Psoas muscle (tissue), 8 donors: ENCODE results near the gene RPS6KL1. TPM values are rescaled to one million over a fixed set of nuclear protein-coding genes. Genes with fewer than 3 reads are reported as not detected.
A peak's percentile ranks its signal among the peaks of the same experiment; 100 is the strongest.

Experiments used
- ATAC-seq, 4 donors: fragments of 200-7000 bp; cut with Tn5 transposase; one replicate each; pipeline ENCODE4 v1.9.1; 2020; ENCODE audit warnings: moderate library complexity in 3 of 4, mild to moderate bottlenecking in 2 of 4
- DNase-seq, 2 donors: peaks; one replicate each; pipeline ENCODE4 v3.0.0-alpha.2; 2020
- H3K27ac ChIP-seq: fragments of 200-600 bp; one replicate; pipeline ENCODE4 v1.8.0; 2022
- H3K27me3 ChIP-seq, 3 donors: fragments of 200-600 bp in 1 of 3; one replicate each; pipeline versions ENCODE4 v1.6.1 to v1.8.0; 2013 to 2022; ENCODE audit warnings: low read length in 2 of 3, mild to moderate bottlenecking in 2 of 3, moderate library complexity in 1 of 3; ENCODE audit not compliant: insufficient read depth in 3 of 3
- H3K36me3 ChIP-seq, 2 donors: fragments of 200-600 bp in 1 of 2; one replicate each; pipeline versions ENCODE4 v1.6.1 to v1.8.0; 2013 to 2022; ENCODE audit warnings: low read depth in 1 of 2, mild to moderate bottlenecking in 1 of 2, moderate library complexity in 1 of 2; ENCODE audit not compliant: insufficient read depth in 1 of 2
- H3K4me1 ChIP-seq: fragments of 200-600 bp; one replicate; pipeline ENCODE4 v1.8.0; 2022
- H3K4me3 ChIP-seq: fragments of 200-600 bp; one replicate; pipeline ENCODE4 v1.8.0; 2022; ENCODE audit warnings: mild to moderate bottlenecking
- H3K9me3 ChIP-seq: fragments of 200-600 bp; one replicate; pipeline ENCODE4 v1.8.0; 2022
- WGBS, 3 donors: extraction: QIAGEN DNeasy Blood & Tissue Kit; methylation state at CpG; one replicate each; pipeline versions ENCODE4 v1.1.6 to v1.1.7; 2013; 5-methylcytosine and 5-hydroxymethylcytosine counted together
- intact Hi-C, 2 donors: fragments of 100-400 bp; cut with DNase I; formaldehyde crosslinking; loops; one replicate each; pipeline versions ENCODE4 v1.11.0 to v1.14.2; 2022
- polyA plus RNA-seq, 3 donors: library from polyadenylated mRNA; stranded (reverse); fragments of 200-250 nt; gene quantifications; one replicate each; pipeline ENCODE4 v1.2.3, GENCODE V29; 2013
- total RNA-seq, 4 donors: library from RNA; stranded (reverse); fragmentation: NEBNext Ultra II Directional in 2 of 4; extraction: Animal tissue kit (Norgen Biotek cat#: 25700) in 2 of 4; gene quantifications; one replicate each; pipeline versions ENCODE4 v1.2.1 to v1.2.4, GENCODE V29; 2021 to 2023
- TF ChIP-seq, protein P1 (sequence below): fragments of 200-600 bp; IDR thresholded peaks from one replicate; pipeline ENCODE4 v1.8.0; 2022; ENCODE audit warnings: antibody characterized with exemption
- donor health status: healthy with polysubstance abuse.
- donor health status: DM: no; HTN: no; CAD: no; lungs with moderate emphysema.
- donor health status: Bipolar disorder and iron deficiency.
- donor health status: healthy.
- donor health status: DM: yes; HTN: yes; CAD: no.
- donor health status: DM: no; HTN: no; CAD: no.
- donor health status: DM: no; HTN: no; CAD: no.
- donor health status: DM: yes; HTN: yes; CAD: no.

RPS6KL1 gene
- total and polyA plus RNA-seq, 7 donors, result 9.4 to 34.1 (median 25.6) TPM

DNA sequence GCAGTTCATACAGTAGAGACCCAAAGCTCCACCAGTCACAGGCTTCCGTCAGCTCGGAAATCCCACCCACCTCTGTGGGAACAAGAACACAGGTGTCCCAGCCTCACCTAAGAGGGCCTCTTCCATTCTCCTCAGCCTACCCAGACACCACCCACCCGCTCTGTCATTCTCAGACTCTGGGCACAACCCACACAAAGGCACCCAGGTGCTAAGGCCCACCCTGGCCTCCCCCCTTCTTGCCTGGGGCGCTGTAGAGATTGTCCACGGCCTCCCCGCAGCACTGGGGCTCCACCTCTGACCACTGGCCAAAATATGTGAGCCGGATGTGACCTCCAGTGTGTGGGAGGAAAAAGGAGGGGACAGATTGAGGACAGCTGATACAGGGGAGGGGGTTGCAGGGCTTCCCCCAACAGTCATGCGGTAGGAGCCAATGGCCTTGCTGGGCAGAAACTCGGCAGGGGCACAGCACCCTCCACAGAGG, 14.2 kb downstream of the RPS6KL1 start:
- H3K36me3 ChIP-seq, result peaks cover 0 to 11% of the 10 kb centered on the region in 2 donors
- intact Hi-C loops, result loop anchor here in 1 of 2 donors (5.0 kb wide), 1 partner anchor 47 kb away; no protein-coding TSS in a partner anchor
- TF ChIP-seq, protein P1, sequence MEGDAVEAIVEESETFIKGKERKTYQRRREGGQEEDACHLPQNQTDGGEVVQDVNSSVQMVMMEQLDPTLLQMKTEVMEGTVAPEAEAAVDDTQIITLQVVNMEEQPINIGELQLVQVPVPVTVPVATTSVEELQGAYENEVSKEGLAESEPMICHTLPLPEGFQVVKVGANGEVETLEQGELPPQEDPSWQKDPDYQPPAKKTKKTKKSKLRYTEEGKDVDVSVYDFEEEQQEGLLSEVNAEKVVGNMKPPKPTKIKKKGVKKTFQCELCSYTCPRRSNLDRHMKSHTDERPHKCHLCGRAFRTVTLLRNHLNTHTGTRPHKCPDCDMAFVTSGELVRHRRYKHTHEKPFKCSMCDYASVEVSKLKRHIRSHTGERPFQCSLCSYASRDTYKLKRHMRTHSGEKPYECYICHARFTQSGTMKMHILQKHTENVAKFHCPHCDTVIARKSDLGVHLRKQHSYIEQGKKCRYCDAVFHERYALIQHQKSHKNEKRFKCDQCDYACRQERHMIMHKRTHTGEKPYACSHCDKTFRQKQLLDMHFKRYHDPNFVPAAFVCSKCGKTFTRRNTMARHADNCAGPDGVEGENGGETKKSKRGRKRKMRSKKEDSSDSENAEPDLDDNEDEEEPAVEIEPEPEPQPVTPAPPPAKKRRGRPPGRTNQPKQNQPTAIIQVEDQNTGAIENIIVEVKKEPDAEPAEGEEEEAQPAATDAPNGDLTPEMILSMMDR, result no peak

DNA sequence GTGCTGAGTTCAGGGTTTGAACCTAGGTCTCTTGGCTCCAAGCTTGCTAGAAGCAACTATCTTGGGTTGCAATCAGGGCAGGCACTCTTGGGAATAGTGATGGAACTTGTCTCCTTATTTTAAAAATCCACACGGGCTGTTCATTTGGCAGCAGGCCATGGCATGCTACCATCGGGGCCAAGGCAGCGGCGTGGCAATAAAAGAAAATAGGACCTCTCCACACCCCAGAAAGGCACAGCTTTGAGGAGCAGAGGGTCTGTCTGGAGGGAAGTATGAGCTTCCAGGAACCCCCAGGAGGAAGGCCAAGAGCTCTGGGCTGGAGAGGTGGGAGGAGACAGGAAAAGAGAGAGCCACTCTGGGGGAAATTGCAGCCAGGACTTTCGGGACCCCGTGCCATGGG, 15.3 kb downstream of the RPS6KL1 start:
- Histone ChIP-seq H3K4me1 (peaks cover 15% of the 10 kb centered on the region), H3K27ac (peak overlapping the region; percentile 14), H3K4me3 (no peak overlapping the region), H3K27me3 (no peaks in the 10 kb centered on the region), H3K36me3 (peaks cover 0 to 23% of the 10 kb centered on the region in 2 donors), H3K9me3 (no peaks in the 10 kb centered on the region)
- intact Hi-C loops, result loop anchor here in 1 of 2 donors (5.0 kb wide), 1 partner anchor 45 kb away; no protein-coding TSS in a partner anchor
- DNase-seq (no peak), ATAC-seq (no peak)
- TF ChIP-seq, protein P1, result no peak
- WGBS, 3 donors, result 10 to 15% (median 13%) methylated on average over 6 of the region's 6 CpGs

More for the DNA sequence above, 14.2 kb downstream of the RPS6KL1 start:
- Histone ChIP-seq H3K4me1 (peaks cover 15% of the 10 kb centered on the region), H3K4me3 (no peak overlapping the region), H3K9me3 (no peaks in the 10 kb centered on the region), H3K27ac (no peak overlapping the region), H3K27me3 (no peaks in the 10 kb centered on the region)
- ATAC-seq, result no peak
- no peak for DNase-seq
- WGBS, 3 donors, result 65 to 74% (median 70%) methylated on average over 9 of the region's 9 CpGs

DNA sequence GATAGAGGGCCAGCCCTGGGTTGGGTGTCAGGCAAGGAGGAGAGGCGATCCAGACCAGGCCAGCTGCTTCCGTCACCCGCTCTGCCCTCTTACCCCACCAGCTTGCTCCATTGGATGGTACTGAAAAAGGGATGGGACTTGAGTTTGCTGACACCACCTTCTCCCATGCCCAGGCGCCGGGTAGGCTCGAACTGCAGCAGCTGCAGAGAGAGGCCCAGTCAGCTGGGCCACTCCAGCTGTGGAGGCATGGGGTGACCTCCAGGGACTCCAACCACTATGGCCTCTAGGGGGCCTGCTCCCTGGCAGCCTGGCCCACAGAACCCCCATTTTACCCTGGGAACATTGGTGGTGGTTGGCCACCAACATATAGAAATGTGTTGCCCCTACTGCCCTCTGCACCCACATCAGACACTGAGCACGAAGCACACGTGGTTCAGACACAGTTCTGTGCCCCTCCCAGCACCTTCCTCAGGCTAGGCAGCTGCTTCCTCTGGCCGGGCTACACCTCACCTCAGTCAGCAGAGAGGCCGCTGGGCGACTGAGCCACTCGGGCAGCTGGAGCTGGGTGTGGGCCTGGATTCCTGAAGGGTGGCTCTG, 16.0 kb downstream of the RPS6KL1 start:
- Histone ChIP-seq H3K4me1 (peaks cover 15% of the 10 kb centered on the region), H3K4me3 (no peak overlapping the region), H3K27ac (peak overlapping the region; percentile 14), H3K9me3 (no peaks in the 10 kb centered on the region), H3K36me3 (peaks cover 0 to 30% of the 10 kb centered on the region in 2 donors), H3K27me3 (no peaks in the 10 kb centered on the region)
- intact Hi-C loops, result loop anchor here (1.0 to 5.0 kb wide), 2 partner anchors 45 to 46 kb away; no protein-coding TSS in a partner anchor
- ATAC-seq (peak; percentile 49 to 71 (median 64)), DNase-seq (peak in 1 of 2 donors; percentile 74)
- TF ChIP-seq, protein P1, result peak; percentile 25
- 41 to 51% (median 43%) methylated on average over 12 of the region's 12 CpGs for WGBS, 3 donors

DNA sequence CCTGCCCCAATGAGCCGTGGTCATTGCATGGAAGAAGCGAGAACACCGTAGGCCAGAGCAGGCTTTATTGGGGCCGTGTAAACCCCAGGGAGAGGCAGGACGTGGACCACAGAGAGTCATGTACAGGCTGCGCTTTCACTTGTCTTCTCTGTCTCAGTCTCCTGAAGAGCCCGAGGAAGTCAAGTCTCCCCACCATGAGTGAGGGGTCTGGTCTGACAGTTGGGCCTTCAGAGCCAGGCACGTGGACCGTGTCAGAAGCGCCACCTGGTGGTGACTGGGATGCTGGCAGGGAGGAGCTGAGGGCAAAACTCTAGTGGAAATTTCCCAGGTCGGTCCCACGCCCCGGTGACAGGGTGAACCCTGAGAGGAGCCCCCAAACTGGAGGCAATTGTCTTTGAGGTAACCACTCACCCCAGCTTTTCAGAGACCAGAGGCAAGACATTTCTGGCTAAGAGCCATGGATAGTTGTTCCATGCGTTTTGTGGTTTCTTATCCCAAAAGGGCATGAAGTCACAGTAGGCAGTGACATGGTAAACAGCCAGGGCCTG, 17.4 kb downstream of the RPS6KL1 start:
- Histone ChIP-seq H3K27ac (no peak overlapping the region), H3K4me3 (no peak overlapping the region), H3K4me1 (peaks cover 15% of the 10 kb centered on the region), H3K9me3 (no peaks in the 10 kb centered on the region), H3K36me3 (peaks cover 6 to 43% of the 10 kb centered on the region in 2 donors), H3K27me3 (no peaks in the 10 kb centered on the region)
- intact Hi-C loops, result loop anchor here (1.0 to 5.0 kb wide), 2 partner anchors 43 to 44 kb away; no protein-coding TSS in a partner anchor
- TF ChIP-seq, protein P1, result peak; percentile 92
- DNase-seq (peak; percentile 80 to 89), ATAC-seq (peak; percentile 55 to 75 (median 58))
- 42 to 48% (median 43%) methylated on average over 14 of the region's 14 CpGs for WGBS, 3 donors
